ENCODE results near the gene OR14I1.
"Not testable (repeated sequence)": the region's sequence is repeated elsewhere in the genome, so short reads cannot be mapped to it uniquely, and the experiment has no call there.

The OR14I1 gene

DNA sequence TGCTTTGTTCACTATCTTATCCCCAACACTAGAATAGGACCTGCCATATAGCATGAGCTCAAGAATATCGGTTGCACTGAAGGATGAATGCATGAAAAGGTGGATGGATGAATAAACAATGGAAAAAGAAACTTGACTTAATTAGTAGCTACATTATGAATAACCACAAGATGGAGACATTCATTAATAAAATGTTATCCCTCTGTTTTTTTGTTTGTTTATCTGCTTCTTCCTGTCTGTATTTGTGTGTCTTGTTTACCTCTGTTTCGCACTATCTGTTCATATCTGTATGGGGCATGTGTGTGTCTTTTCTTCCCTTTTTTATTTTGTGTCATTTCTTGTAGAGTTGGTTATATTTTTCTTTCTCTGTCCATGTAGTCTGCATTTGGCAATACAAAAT is 1.1 kb upstream of the OR14I1 start:
- no peaks in the 10 kb centered on the region for H3K4me1 Mint-ChIP-seq (ENCODE audit: low read depth in 2 of 2)
- H3K9me3 Mint-ChIP-seq, result no peaks in the 10 kb centered on the region
- peaks cover 21 to 32% of the 10 kb centered on the region in 2 donors for H3K27me3 Mint-ChIP-seq
- no peak overlapping the region for H3K27ac Mint-ChIP-seq
- DNase-seq (no peak), ATAC-seq (replicated peaks) (no peak)
- H3K4me3 Mint-ChIP-seq, result no peak overlapping the region
- no peaks in the 10 kb centered on the region for H3K36me3 Mint-ChIP-seq (ENCODE audit: insufficient read depth)

DNA sequence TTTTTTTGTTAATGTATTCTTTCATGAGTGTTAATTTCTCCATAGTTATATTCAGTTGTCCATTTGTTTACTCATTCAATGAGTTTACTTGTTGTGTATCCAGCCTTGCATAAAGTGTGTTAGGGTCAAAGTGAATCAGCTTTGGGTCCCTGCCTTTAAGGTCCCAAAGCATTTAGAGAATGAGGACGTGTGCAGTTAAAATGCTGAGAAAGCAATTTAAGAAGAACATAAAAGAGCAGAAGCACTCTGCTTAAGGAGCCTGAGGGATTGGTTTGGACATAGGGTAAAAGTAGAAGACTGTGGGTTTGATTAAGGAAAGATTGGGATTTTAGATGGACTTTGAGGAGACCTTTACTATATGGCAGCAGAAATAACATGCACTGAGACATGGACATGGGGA is 3.5 kb downstream of the OR14I1 start:
- H3K36me3 Mint-ChIP-seq (ENCODE audit: insufficient read depth), result no peaks in the 10 kb centered on the region

GRCh38 chr1:248697907-248698306 is 4.7 kb downstream of the OR14I1 start:
- DNase-seq, result no peak
- Mint-ChIP-seq H3K27ac (no peak overlapping the region), H3K27me3 (peaks cover 23 to 37% of the 10 kb centered on the region in 2 donors), H3K4me3 (no peak overlapping the region), H3K4me1 (ENCODE audit: low read depth in 2 of 2) (no peaks in the 10 kb centered on the region), H3K36me3 (ENCODE audit: insufficient read depth) (no peaks in the 10 kb centered on the region), H3K9me3 (no peaks in the 10 kb centered on the region)
- ATAC-seq (replicated peaks), result no peak

More for the DNA sequence above, 3.5 kb downstream of the OR14I1 start:
- H3K4me3 Mint-ChIP-seq, result no peak overlapping the region
- no peak for ATAC-seq (replicated peaks)
- H3K4me1 Mint-ChIP-seq (ENCODE audit: low read depth in 2 of 2), result no peaks in the 10 kb centered on the region
- no peaks in the 10 kb centered on the region for H3K9me3 Mint-ChIP-seq
- peaks cover 23 to 31% of the 10 kb centered on the region in 2 donors for H3K27me3 Mint-ChIP-seq
- DNase-seq, result no peak
- no peak overlapping the region for H3K27ac Mint-ChIP-seq

- H3K4me1 Mint-ChIP-seq (ENCODE audit: low read depth in 2 of 2), result no peaks in the 10 kb centered on the region
- H3K27ac Mint-ChIP-seq, result no peak overlapping the region
- H3K36me3 Mint-ChIP-seq (ENCODE audit: insufficient read depth), result no peaks in the 10 kb centered on the region
- H3K27me3 Mint-ChIP-seq, result peaks cover 30 to 49% of the 10 kb centered on the region in 2 donors
- ATAC-seq (replicated peaks) (no peak), DNase-seq (no peak)
- no peak overlapping the region for H3K4me3 Mint-ChIP-seq
- H3K9me3 Mint-ChIP-seq, result peaks cover 4 to 7% of the 10 kb centered on the region in 2 donors
Measured at GRCh38 chr1:248696774-248697173, 5.8 kb downstream of the OR14I1 start.

DNA sequence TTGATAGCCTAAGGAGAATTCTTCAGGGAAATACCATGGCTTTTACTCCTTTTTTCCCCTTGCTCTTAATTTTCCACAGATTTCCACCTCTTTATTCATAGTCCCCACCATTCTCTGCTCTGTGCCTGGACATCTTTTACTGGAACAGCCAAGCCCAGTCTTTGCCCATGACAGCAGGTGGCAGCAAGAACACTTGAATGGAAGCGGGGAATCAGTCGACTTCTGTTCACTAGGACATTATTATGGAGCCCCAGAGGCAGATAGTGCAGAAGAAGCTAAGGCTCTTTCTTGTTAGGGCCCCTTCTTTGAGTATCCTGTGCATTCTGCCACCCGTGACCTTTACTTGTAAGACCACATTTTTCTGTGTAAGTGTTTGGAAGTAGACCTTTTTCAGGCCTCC is 6.3 kb downstream of the OR14I1 start:
- no peaks in the 10 kb centered on the region for H3K4me1 Mint-ChIP-seq (ENCODE audit: low read depth in 2 of 2)
- no peak for DNase-seq
- peaks cover 30 to 49% of the 10 kb centered on the region in 2 donors for H3K27me3 Mint-ChIP-seq
- no peak overlapping the region for H3K27ac Mint-ChIP-seq
- H3K36me3 Mint-ChIP-seq (ENCODE audit: insufficient read depth), result no peaks in the 10 kb centered on the region
- peaks cover 5 to 7% of the 10 kb centered on the region in 2 donors for H3K9me3 Mint-ChIP-seq
- H3K4me3 Mint-ChIP-seq, result no peak overlapping the region
- no peak for ATAC-seq (replicated peaks)

- Mint-ChIP-seq H3K27me3 (peaks cover 30 to 55% of the 10 kb centered on the region in 2 donors), H3K4me1 (ENCODE audit: low read depth in 2 of 2) (no peaks in the 10 kb centered on the region), H3K27ac (no peak overlapping the region), H3K36me3 (ENCODE audit: insufficient read depth) (no peaks in the 10 kb centered on the region), H3K4me3 (no peak overlapping the region), H3K9me3 (peaks cover 6 to 7% of the 10 kb centered on the region in 2 donors)
- ATAC-seq (replicated peaks) (no peak), DNase-seq (no peak)
Measured at GRCh38 chr1:248695451-248696132, 7.0 kb downstream of the OR14I1 start.

DNA sequence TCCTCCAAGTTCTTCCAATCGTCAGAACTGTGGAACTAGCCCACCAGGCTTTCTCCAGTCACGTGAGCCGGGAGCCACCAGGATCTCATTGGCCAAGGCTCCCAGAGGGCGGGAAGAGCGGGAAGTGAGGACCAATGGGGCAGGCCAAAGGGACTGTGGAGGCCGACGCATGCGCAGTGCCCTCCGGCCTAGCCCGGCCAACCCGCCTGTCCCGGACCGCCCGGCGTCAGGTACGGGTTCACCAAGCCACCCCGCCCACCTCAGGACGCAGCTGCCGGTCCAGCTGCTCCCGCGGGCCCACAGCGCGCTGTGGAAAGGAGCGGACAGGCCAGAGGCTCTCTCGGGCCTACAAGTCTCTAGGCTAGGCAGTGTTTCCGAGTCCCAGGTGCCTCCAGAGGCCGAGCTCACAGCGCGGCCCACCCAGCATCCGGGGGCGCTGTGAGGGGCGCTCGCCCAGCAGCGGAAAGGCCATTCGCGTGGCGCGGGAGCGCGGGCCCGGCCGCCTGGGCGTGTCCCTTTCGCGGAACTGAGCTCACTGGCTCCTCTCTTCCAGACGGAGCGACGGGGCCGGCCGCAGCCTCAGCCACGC is 10.9 kb downstream of the OR14I1 start:
- Mint-ChIP-seq H3K36me3 (ENCODE audit: insufficient read depth) (no peaks in the 10 kb centered on the region), H3K4me1 (ENCODE audit: low read depth in 2 of 2) (no peaks in the 10 kb centered on the region)

GRCh38 chr1:248688527-248689298 is 13.9 kb downstream of the OR14I1 start:
- Mint-ChIP-seq H3K27ac (no peak overlapping the region), H3K4me1 (ENCODE audit: low read depth in 2 of 2) (no peaks in the 10 kb centered on the region), H3K36me3 (ENCODE audit: insufficient read depth) (no peaks in the 10 kb centered on the region), H3K27me3 (peaks cover 26 to 32% of the 10 kb centered on the region in 2 donors), H3K9me3 (peaks cover 6 to 7% of the 10 kb centered on the region in 2 donors), H3K4me3 (no peak overlapping the region)
- no peak for DNase-seq
- no peak for ATAC-seq (replicated peaks)

More for the DNA sequence above, 10.9 kb downstream of the OR14I1 start:
- Mint-ChIP-seq H3K4me3 (no peak overlapping the region), H3K27ac (no peak overlapping the region), H3K9me3 (peaks cover 6 to 7% of the 10 kb centered on the region in 2 donors), H3K27me3 (peaks cover 23 to 40% of the 10 kb centered on the region in 2 donors)
- ATAC-seq (replicated peaks) (no peak), DNase-seq (no peak)

DNA sequence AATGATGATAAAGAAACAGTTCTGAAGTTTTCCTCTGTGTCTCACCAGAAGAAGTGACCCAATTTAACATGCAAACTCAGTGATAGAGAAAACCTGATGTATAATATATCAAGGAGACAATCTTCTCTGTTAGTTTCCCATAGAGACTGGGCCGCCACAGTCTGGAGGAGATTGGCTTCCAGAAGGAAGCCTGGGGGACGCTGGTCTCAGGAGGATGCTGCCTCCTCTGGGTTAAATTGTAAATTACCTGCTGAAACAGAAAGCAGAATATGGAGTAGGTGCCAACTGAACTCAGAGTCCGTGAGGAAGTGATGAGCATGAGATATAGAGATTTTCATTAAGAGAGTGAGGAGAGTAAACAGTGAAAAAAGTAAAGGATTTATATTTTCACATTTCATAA is 15.8 kb downstream of the OR14I1 start:
- H3K27me3 Mint-ChIP-seq, result peaks cover 24 to 33% of the 10 kb centered on the region in 2 donors
- DNase-seq (no peak), ATAC-seq (replicated peaks) (no peak)
- H3K9me3 Mint-ChIP-seq, result peaks cover 0 to 2% of the 10 kb centered on the region in 2 donors
- H3K4me1 Mint-ChIP-seq (ENCODE audit: low read depth in 2 of 2), result no peaks in the 10 kb centered on the region
- no peaks in the 10 kb centered on the region for H3K36me3 Mint-ChIP-seq (ENCODE audit: insufficient read depth)
- no peak overlapping the region for H3K4me3 Mint-ChIP-seq
- no peak overlapping the region for H3K27ac Mint-ChIP-seq

- Mint-ChIP-seq H3K27ac (no peak overlapping the region), H3K4me3 (no peak overlapping the region), H3K27me3 (peaks cover 33 to 35% of the 10 kb centered on the region in 2 donors), H3K4me1 (ENCODE audit: low read depth in 2 of 2) (no peaks in the 10 kb centered on the region), H3K9me3 (no peaks in the 10 kb centered on the region), H3K36me3 (ENCODE audit: insufficient read depth) (no peaks in the 10 kb centered on the region)
- ATAC-seq (replicated peaks) (no peak), DNase-seq (no peak)
Measured at GRCh38 chr1:248681651-248682050, 20.9 kb downstream of the OR14I1 start.

DNA sequence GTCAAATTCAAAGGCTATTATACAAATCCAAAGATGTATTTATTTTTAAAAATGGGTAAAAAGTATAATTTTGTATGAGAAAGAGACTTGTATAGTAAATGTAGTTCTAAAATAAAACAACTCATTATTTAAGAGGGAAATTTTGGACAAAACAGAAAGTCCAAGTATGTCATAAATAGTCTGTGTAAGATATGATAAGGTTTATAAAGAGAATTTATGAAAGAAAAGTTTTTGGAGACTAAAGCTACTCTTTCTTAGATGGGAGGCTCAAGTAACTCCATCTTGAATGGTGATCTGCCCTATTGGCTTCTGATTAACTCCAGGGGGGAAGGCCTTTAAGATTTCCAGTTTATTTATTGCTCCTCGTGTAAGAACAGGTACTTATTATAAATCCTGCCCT is 32.6 kb downstream of the OR14I1 start:
- no peak overlapping the region for H3K27ac Mint-ChIP-seq
- no peaks in the 10 kb centered on the region for H3K36me3 Mint-ChIP-seq (ENCODE audit: insufficient read depth)
- no peaks in the 10 kb centered on the region for H3K27me3 Mint-ChIP-seq
- no peaks in the 10 kb centered on the region for H3K4me1 Mint-ChIP-seq (ENCODE audit: low read depth in 2 of 2)
- DNase-seq (no peak), ATAC-seq (replicated peaks) (no peak)
- no peaks in the 10 kb centered on the region for H3K9me3 Mint-ChIP-seq
- H3K4me3 Mint-ChIP-seq, result no peak overlapping the region

DNA sequence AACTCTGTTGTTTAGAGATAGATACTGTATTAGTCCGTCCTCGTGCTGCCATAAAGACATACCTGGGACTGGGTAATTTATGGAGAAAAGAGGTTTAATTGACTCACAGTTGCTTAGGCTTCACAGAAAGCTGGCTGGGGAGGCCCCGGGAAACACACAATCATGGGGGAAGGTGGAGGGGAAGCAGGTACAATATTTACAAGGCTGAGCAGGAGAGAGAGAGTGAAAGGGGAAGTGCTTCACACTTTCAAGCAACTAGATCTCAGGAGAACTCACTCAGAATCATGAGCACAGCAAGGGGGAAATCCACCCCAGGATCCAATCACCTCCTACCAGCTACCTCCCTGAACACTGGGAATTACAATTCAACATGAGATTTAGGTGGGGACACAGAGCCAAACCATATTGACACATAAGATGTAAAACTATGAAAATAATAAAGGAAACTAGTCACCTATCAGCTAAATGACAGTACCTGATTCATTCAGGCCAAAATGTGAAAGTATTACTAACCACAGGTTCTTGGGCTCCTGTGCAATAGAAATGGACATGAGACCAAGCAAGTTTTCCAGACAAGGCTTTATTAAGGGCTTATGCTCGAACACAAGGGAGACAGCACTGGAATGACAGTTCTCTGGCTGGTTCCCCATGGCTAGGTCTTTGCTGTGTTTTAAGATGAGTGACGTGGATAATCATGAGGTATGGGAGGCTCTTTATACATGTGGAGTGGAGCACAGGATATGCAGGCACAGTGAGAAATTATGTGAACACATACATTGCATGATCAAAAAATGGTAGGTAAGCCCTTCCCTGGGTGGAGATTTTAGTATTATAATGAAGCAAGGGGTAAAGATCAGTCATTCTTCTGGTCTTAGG is 38.9 kb downstream of the OR14I1 start:
- DNase-seq; ATAC-seq (replicated peaks); H3K27ac Mint-ChIP-seq; H3K9me3 Mint-ChIP-seq; H3K4me3 Mint-ChIP-seq; H3K4me1 Mint-ChIP-seq (ENCODE audit: low read depth in 2 of 2); H3K36me3 Mint-ChIP-seq (ENCODE audit: insufficient read depth): not testable (repeated sequence)
- H3K27me3 Mint-ChIP-seq, result peaks cover 33 to 44% of the 10 kb centered on the region in 2 donors

DNA sequence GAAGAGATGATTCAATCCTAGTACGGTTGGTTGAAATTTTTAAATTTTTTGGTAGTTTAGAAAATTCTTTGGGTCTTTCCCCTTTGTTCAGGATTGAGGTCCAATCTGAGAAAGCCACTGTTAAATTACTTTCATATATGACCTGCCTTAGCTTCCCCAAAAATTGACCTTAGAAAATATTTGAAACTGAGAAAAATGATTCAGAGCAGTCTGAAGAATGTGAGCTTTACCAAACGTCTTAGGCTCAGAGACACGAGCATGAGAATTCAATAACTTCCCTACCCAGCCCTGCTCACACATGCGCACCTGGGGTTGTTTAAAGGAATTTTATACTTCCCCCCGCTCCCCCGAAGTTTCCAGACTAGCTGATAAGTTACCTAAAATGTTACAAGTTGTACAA is 45.8 kb downstream of the OR14I1 start:
- not testable (repeated sequence) for H3K4me1 Mint-ChIP-seq (ENCODE audit: low read depth in 2 of 2); H3K36me3 Mint-ChIP-seq (ENCODE audit: insufficient read depth); ATAC-seq (replicated peaks); DNase-seq; H3K9me3 Mint-ChIP-seq; H3K4me3 Mint-ChIP-seq; H3K27ac Mint-ChIP-seq
- peaks cover 17 to 32% of the 10 kb centered on the region in 2 donors for H3K27me3 Mint-ChIP-seq

Data from effector memory CD8-positive, alpha-beta T cell (primary cell).